ENCODE data around the gene IDH3A.

DNA sequence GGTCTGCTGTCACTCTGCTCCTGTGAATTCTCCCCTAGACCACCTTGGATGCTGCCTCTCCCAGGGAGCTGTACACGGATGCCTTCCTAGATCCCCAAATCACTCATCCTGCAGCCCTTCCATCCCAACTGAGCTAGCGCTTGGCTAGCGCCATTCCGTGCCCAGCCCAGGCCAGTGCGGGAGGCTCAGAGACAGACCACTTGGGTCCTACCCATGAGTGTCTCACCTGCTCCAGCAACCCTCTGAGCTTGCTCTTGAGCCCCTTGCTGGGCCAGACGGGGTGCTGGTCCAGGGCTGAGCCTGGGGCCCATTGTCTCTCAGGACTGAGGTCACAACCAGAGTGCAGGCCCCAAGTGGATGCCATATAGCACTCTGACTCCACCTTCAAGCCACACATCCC is 39.1 kb upstream of the IDH3A start:
- TF ChIP-seq CTCF (IDR thresholded peaks at IDR 0.05) (no peak), EZH2 (IDR thresholded peaks at IDR 0.05) (no peak), EZH2phosphoT487 (IDR thresholded peaks at IDR 0.05) (no peak)

Measured in neural progenitor cell (in vitro differentiated cells).